ENCODE data around the gene SRXN1. TPM values are rescaled to one million over a fixed set of nuclear protein-coding genes. Genes with fewer than 3 reads are reported as not detected.
"Not testable (repeated sequence)": the region's sequence is repeated elsewhere in the genome, so short reads cannot be mapped to it uniquely, and the experiment has no call there.

The SRXN1 gene
- total and polyA plus RNA-seq, 8 donors, result 6.2 to 40.9 (median 7.6) TPM

GRCh38 chr20:646107-646867, 6.7 kb downstream of the SRXN1 start:
- DNase-seq (no peak), ATAC-seq (peak; percentile 36)
- Histone ChIP-seq H3K4me3 (no peak overlapping the region), H3K9me3 (no peaks in the 10 kb centered on the region), H3K4me1 (peaks cover 0 to 19% of the 10 kb centered on the region in 2 donors), H3K36me3 (peaks cover 0 to 39% of the 10 kb centered on the region in 2 donors), H3K27me3 (peaks cover 0 to 20% of the 10 kb centered on the region in 2 donors), H3K27ac (no peak overlapping the region)
- TF ChIP-seq CTCF (IDR thresholded peaks at IDR 0.05), result no peak
- intact Hi-C loops (cut with DNase I), result no loop called here

GRCh38 chr20:645318-646106, 7.5 kb downstream of the SRXN1 start:
- TF ChIP-seq CTCF (IDR thresholded peaks at IDR 0.05), result peak; percentile 89 to 95
- Histone ChIP-seq H3K4me1 (peaks cover 0 to 16% of the 10 kb centered on the region in 2 donors), H3K9me3 (no peaks in the 10 kb centered on the region), H3K4me3 (no peak overlapping the region), H3K27ac (no peak overlapping the region), H3K27me3 (peaks cover 0 to 20% of the 10 kb centered on the region in 2 donors), H3K36me3 (peaks cover 0 to 37% of the 10 kb centered on the region in 2 donors)
- DNase-seq (peak; percentile 59 to 92 (median 71)), ATAC-seq (peak; percentile 94)
- intact Hi-C loops (cut with DNase I), result no loop called here

- Histone ChIP-seq H3K9me3 (no peaks in the 10 kb centered on the region), H3K27ac (no peak overlapping the region), H3K36me3 (peaks cover 0 to 30% of the 10 kb centered on the region in 2 donors), H3K27me3 (peaks cover 0 to 20% of the 10 kb centered on the region in 2 donors), H3K4me1 (peaks cover 0 to 16% of the 10 kb centered on the region in 2 donors), H3K4me3 (no peak overlapping the region)
- intact Hi-C loops (cut with DNase I), result loop anchor here in 1 of 2 donors (5.0 kb wide), 1 partner anchor 83 kb away; no protein-coding TSS in a partner anchor
- DNase-seq, result no peak
- no peak for ATAC-seq
- TF ChIP-seq CTCF (IDR thresholded peaks at IDR 0.05), result no peak
These were observed 8.2 kb downstream of the SRXN1 start for GRCh38 chr20:644692-645317.

- no peak overlapping the region for H3K27ac ChIP-seq
These were observed 10.4 kb downstream of the SRXN1 start for GRCh38 chr20:642398-643174.

GRCh38 chr20:642013-642397, 11.0 kb downstream of the SRXN1 start:
- H3K4me3 ChIP-seq, H3K27ac ChIP-seq: not testable (repeated sequence)
- intact Hi-C loops (cut with DNase I), result loop anchor here in 1 of 2 donors (5.0 kb wide), 1 partner anchor 80 kb away; no protein-coding TSS in a partner anchor

More at GRCh38 chr20:642398-643174, 10.4 kb downstream of the SRXN1 start:
- Histone ChIP-seq H3K4me3 (peak overlapping the region in 1 of 2 donors; percentile 14), H3K4me1 (peaks cover 0 to 16% of the 10 kb centered on the region in 2 donors), H3K9me3 (no peaks in the 10 kb centered on the region), H3K36me3 (peaks cover 0 to 9% of the 10 kb centered on the region in 2 donors), H3K27me3 (peaks cover 0 to 20% of the 10 kb centered on the region in 2 donors)
- ATAC-seq (no peak), DNase-seq (peak in 3 of 4 donors; percentile 36 to 76 (median 58))
- TF ChIP-seq CTCF (IDR thresholded peaks at IDR 0.05), result no peak
- intact Hi-C loops (cut with DNase I), result loop anchor here in 1 of 2 donors (5.0 kb wide), 1 partner anchor 80 kb away; no protein-coding TSS in a partner anchor

More at GRCh38 chr20:642013-642397, 11.0 kb downstream of the SRXN1 start:
- DNase-seq, ATAC-seq, H3K36me3 ChIP-seq, H3K9me3 ChIP-seq: not testable (repeated sequence)
- Histone ChIP-seq H3K27me3 (peaks cover 0 to 20% of the 10 kb centered on the region in 2 donors), H3K4me1 (peaks cover 0 to 16% of the 10 kb centered on the region in 2 donors)

Measured in left lung (tissue), 10 donors.